ENCODE data around the gene MINDY2.
A peak's percentile ranks its signal among the peaks of the same experiment; 100 is the strongest.

Gene MINDY2

GRCh38 chr15:58749532-58750337 lies 21.4 kb upstream of the MINDY2 start, which contains the start of gene ADAM10:
Gene ADAM10, minus strand, starts transcription at chr15:58749707. Its CDS starts 173 bp downstream, at chr15:58749534.
- Histone ChIP-seq H2AFZ (peak within 1 kb of the TSS; percentile 78), H3K4me2 (ENCODE audit: low read length) (peak within 1 kb of the TSS; percentile 74), H3K36me3 (ENCODE audit: control insufficient read depth, insufficient read depth, low read length) (no peaks in the 10 kb centered on the region), H3K4me3 (ENCODE audit: low read depth, low read length) (peak within 1 kb of the TSS; percentile 75), H3K27ac (peak within 1 kb of the TSS; percentile 83), H3K4me1 (no peaks in the 10 kb centered on the region), H3K27me3 (ENCODE audit: control insufficient read depth, insufficient read depth, low read length) (no peaks in the 10 kb centered on the region), H3K9me3 (ENCODE audit: control insufficient read depth, low read length) (no peaks in the 10 kb centered on the region), H3K79me2 (peaks cover 13% of the 10 kb centered on the region), H3K9ac (peak within 1 kb of the TSS; percentile 37)
- no peak for TF ChIP-seq CTCF (IDR thresholded peaks at IDR 0.05)

- H2AFZ ChIP-seq = no peak overlapping the region
- H3K9ac ChIP-seq = no peak overlapping the region
- H3K27ac ChIP-seq = no peak overlapping the region
- H3K4me2 ChIP-seq (ENCODE audit: low read length) = no peak overlapping the region
- no peaks in the 10 kb centered on the region for H3K4me1 ChIP-seq
- no peak for TF ChIP-seq CTCF (IDR thresholded peaks at IDR 0.05)
- no peaks in the 10 kb centered on the region for H3K27me3 ChIP-seq (ENCODE audit: control insufficient read depth, insufficient read depth, low read length)
- no peak overlapping the region for H3K4me3 ChIP-seq (ENCODE audit: low read depth, low read length)
- no peaks in the 10 kb centered on the region for H3K36me3 ChIP-seq (ENCODE audit: control insufficient read depth, insufficient read depth, low read length)
- no peaks in the 10 kb centered on the region for H3K79me2 ChIP-seq
- no peaks in the 10 kb centered on the region for H3K9me3 ChIP-seq (ENCODE audit: control insufficient read depth, low read length)
Measured at GRCh38 chr15:58752716-58753115, 18.4 kb upstream of the MINDY2 start.

- Histone ChIP-seq H3K36me3 (ENCODE audit: control insufficient read depth, insufficient read depth, low read length) (no peaks in the 10 kb centered on the region), H2AFZ (no peak overlapping the region), H3K4me2 (ENCODE audit: low read length) (no peak overlapping the region), H3K4me3 (ENCODE audit: low read depth, low read length) (no peak overlapping the region), H3K27me3 (ENCODE audit: control insufficient read depth, insufficient read depth, low read length) (no peaks in the 10 kb centered on the region), H3K27ac (no peak overlapping the region), H3K9ac (no peak overlapping the region), H3K4me1 (no peaks in the 10 kb centered on the region), H3K9me3 (ENCODE audit: control insufficient read depth, low read length) (no peaks in the 10 kb centered on the region), H3K79me2 (no peaks in the 10 kb centered on the region)
- TF ChIP-seq CTCF (IDR thresholded peaks at IDR 0.05) = no peak
Measured at GRCh38 chr15:58755350-58755749, 15.8 kb upstream of the MINDY2 start.

- no peak overlapping the region for H3K27ac ChIP-seq
Measured at GRCh38 chr15:58755956-58756355, 15.1 kb upstream of the MINDY2 start.

More at GRCh38 chr15:58755956-58756355, 15.1 kb upstream of the MINDY2 start:
- Histone ChIP-seq H3K36me3 (ENCODE audit: control insufficient read depth, insufficient read depth, low read length) (no peaks in the 10 kb centered on the region), H3K4me1 (no peaks in the 10 kb centered on the region), H2AFZ (no peak overlapping the region), H3K4me3 (ENCODE audit: low read depth, low read length) (no peak overlapping the region), H3K9ac (no peak overlapping the region), H3K79me2 (no peaks in the 10 kb centered on the region), H3K27me3 (ENCODE audit: control insufficient read depth, insufficient read depth, low read length) (no peaks in the 10 kb centered on the region), H3K9me3 (ENCODE audit: control insufficient read depth, low read length) (no peaks in the 10 kb centered on the region), H3K4me2 (ENCODE audit: low read length) (no peak overlapping the region)
- TF ChIP-seq CTCF (IDR thresholded peaks at IDR 0.05) = no peak

Measured in parathyroid adenoma (tissue), 2 donors.